Ishikawa (cell line): ENCODE results near the gene ACSL4.

Experiments used
- CREB1 ChIP-seq: IDR thresholded peaks from 2 replicates; pipeline ENCODE4 v1.6.1; 2012; ENCODE audit warnings: low read depth
- MAX ChIP-seq: IDR thresholded peaks from 2 replicates; pipeline ENCODE4 v1.6.1; 2012
- REST ChIP-seq: IDR thresholded peaks from 2 replicates; pipeline ENCODE4 v1.6.1; 2012; ENCODE audit warnings: low read depth, mild to moderate bottlenecking
- YY1 ChIP-seq: IDR thresholded peaks from 2 replicates; pipeline ENCODE4 v1.6.1; 2012; ENCODE audit warnings: low read depth
- ZBTB7A ChIP-seq: IDR thresholded peaks from 2 replicates; pipeline ENCODE4 v1.6.1; 2012; ENCODE audit warnings: low read depth

- no peak for TF ChIP-seq YY1
- no peak for TF ChIP-seq MAX
- no peak for TF ChIP-seq ZBTB7A
- no peak for TF ChIP-seq REST
- TF ChIP-seq CREB1 = no peak
Observed at GRCh38 chrX:109619771-109620170, 113.3 kb downstream of the ACSL4 start.
